Right lobe of liver (tissue), 4 donors: ENCODE results near the gene TNFSF15.

Experiments
- CTCF ChIP-seq, 4 donors: fragments of 200-600 bp in 3 of 4; fragments of 450-650 bp in 1 of 4; IDR thresholded peaks; one replicate each; pipeline versions ENCODE4 v1.5.1 to v1.8.0; 2016 to 2022; ENCODE audit warnings: antibody characterized with exemption in 4 of 4, mild to moderate bottlenecking in 2 of 4
- POLR2A ChIP-seq: fragments of 450-650 bp; IDR thresholded peaks from one replicate; pipeline ENCODE4 v1.6.1; 2017; ENCODE audit warnings: antibody characterized with exemption, mild to moderate bottlenecking
- donor health status: DM: no; HTN: no; CAD: no.
- donor health status: DM: no; HTN: no; CAD: no.
- donor health status: DM: no; HTN: yes; CAD: no.

- TF ChIP-seq CTCF (IDR thresholded peaks at IDR 0.05) (no peak), POLR2A (no peak)
Observed at GRCh38 chr9:114756920-114757319, 48.9 kb downstream of the TNFSF15 start.
